SK-N-SH treated with all-trans-retinoic acid at 6 μM for 48 hours (cell line): ENCODE data around the gene CCNY.

Experiments
- ATAC-seq: fragments of 200-7000 bp; cut with Tn5 transposase; 3 replicates; pipeline ENCODE4 v1.9.1; 2020; ENCODE audit warnings: mild to moderate bottlenecking, moderate library complexity
- ARNTL ChIP-seq: fragments of 450-650 bp; formaldehyde crosslinking; IDR thresholded peaks from 2 replicates; pipeline ENCODE4 v1.5.0; 2020; ENCODE audit warnings: low read depth, mild to moderate bottlenecking, moderate library complexity, borderline replicate concordance
- BACH2 ChIP-seq: fragments of 250-450 bp; sonication (Bioruptor Pico); IDR thresholded peaks from 2 replicates; pipeline ENCODE4 v1.9.0; 2021; ENCODE audit warnings: mild to moderate bottlenecking, borderline replicate concordance
- CSDC2 ChIP-seq: fragments of 250-450 bp; sonication (Bioruptor Pico); IDR thresholded peaks from 2 replicates; pipeline ENCODE4 v1.5.0; 2020; ENCODE audit warnings: mild to moderate bottlenecking, moderate library complexity
- CSRNP3 ChIP-seq: fragments of 250-450 bp; sonication (Bioruptor Pico); IDR thresholded peaks from 2 replicates; pipeline ENCODE4 v1.5.1; 2021; ENCODE audit warnings: mild to moderate bottlenecking, moderate library complexity
- ESRRG ChIP-seq: fragments of 250-450 bp; sonication (Bioruptor Pico); IDR thresholded peaks from 2 replicates; pipeline ENCODE4 v1.6.1; 2021; ENCODE audit warnings: mild to moderate bottlenecking
- GLIS3 ChIP-seq: fragments of 250-450 bp; sonication (Bioruptor Pico); IDR thresholded peaks from 2 replicates; pipeline ENCODE4 v1.5.0; 2020; ENCODE audit warnings: mild to moderate bottlenecking, moderate library complexity
- ISL1 ChIP-seq: fragments of 250-450 bp; sonication (Bioruptor Pico); IDR thresholded peaks from 2 replicates; pipeline ENCODE4 v2.1.2; 2022; ENCODE audit warnings: mild to moderate bottlenecking, moderate library complexity
- PATZ1 ChIP-seq: fragments of 250-450 bp; sonication (Bioruptor Pico); IDR thresholded peaks from 2 replicates; pipeline ENCODE4 v1.8.0; 2020; ENCODE audit warnings: mild to moderate bottlenecking, moderate library complexity, borderline replicate concordance
- PPARA ChIP-seq: fragments of 250-450 bp; sonication (Bioruptor Pico); IDR thresholded peaks from 2 replicates; pipeline ENCODE4 v1.5.0; 2020; ENCODE audit warnings: mild to moderate bottlenecking, borderline replicate concordance
- RARB ChIP-seq: fragments of 250-450 bp; sonication (Bioruptor Pico); IDR thresholded peaks from 2 replicates; pipeline ENCODE4 v1.8.0; 2021; ENCODE audit warnings: mild to moderate bottlenecking, moderate library complexity
- SNAI2 ChIP-seq: fragments of 250-450 bp; sonication (Bioruptor Pico); IDR thresholded peaks from 2 replicates; pipeline ENCODE4 v1.5.0; 2020; ENCODE audit warnings: mild to moderate bottlenecking, moderate library complexity
- TCF4 ChIP-seq: fragments of 250-450 bp; sonication (Bioruptor Pico); IDR thresholded peaks from 2 replicates; pipeline ENCODE4 v1.8.0; 2021; ENCODE audit warnings: mild to moderate bottlenecking, moderate library complexity, borderline replicate concordance
- TOX ChIP-seq: fragments of 250-450 bp; sonication (Bioruptor Pico); IDR thresholded peaks from 2 replicates; pipeline ENCODE4 v1.8.0; 2021; ENCODE audit warnings: mild to moderate bottlenecking, moderate library complexity, borderline replicate concordance
- TSHZ2 ChIP-seq: fragments of 250-450 bp; sonication (Bioruptor Pico); IDR thresholded peaks from 2 replicates; pipeline ENCODE4 v1.5.0; 2020; ENCODE audit warnings: mild to moderate bottlenecking, moderate library complexity
- ZC3H10 ChIP-seq: fragments of 250-450 bp; sonication (Bioruptor Pico); IDR thresholded peaks from 2 replicates; pipeline ENCODE4 v1.5.1; 2021; ENCODE audit warnings: mild to moderate bottlenecking, moderate library complexity
- ZFP3 ChIP-seq: fragments of 250-450 bp; sonication (Bioruptor Pico); IDR thresholded peaks from 2 replicates; pipeline ENCODE4 v1.5.0; 2020; ENCODE audit warnings: mild to moderate bottlenecking, moderate library complexity
- ZFP30 ChIP-seq: fragments of 450-650 bp; formaldehyde crosslinking; IDR thresholded peaks from 2 replicates; pipeline ENCODE4 v1.5.0; 2022; ENCODE audit warnings: mild to moderate bottlenecking, moderate library complexity
- ZNF565 ChIP-seq: fragments of 450-650 bp; formaldehyde crosslinking; conservative IDR thresholded peaks from 2 replicates; pipeline ENCODE4 v1.5.0; 2020; ENCODE audit warnings: low read depth, mild to moderate bottlenecking, moderate library complexity
- ZNF8 ChIP-seq: fragments of 450-650 bp; formaldehyde crosslinking; IDR thresholded peaks from 2 replicates; pipeline ENCODE4 v1.5.0; 2020; ENCODE audit warnings: mild to moderate bottlenecking, moderate library complexity
- TF ChIP-seq, protein P1 (sequence below): fragments of 250-450 bp; sonication (Bioruptor Pico); IDR thresholded peaks from 2 replicates; pipeline ENCODE4 v1.8.0; 2021; ENCODE audit warnings: low read depth, mild to moderate bottlenecking, moderate library complexity, borderline replicate concordance
- TF ChIP-seq, protein P2 (sequence below): fragments of 250-450 bp; sonication (Bioruptor Pico); IDR thresholded peaks from 2 replicates; pipeline ENCODE4 v1.5.1; 2020; ENCODE audit warnings: low read depth, mild to moderate bottlenecking, moderate library complexity

CCNY gene

DNA sequence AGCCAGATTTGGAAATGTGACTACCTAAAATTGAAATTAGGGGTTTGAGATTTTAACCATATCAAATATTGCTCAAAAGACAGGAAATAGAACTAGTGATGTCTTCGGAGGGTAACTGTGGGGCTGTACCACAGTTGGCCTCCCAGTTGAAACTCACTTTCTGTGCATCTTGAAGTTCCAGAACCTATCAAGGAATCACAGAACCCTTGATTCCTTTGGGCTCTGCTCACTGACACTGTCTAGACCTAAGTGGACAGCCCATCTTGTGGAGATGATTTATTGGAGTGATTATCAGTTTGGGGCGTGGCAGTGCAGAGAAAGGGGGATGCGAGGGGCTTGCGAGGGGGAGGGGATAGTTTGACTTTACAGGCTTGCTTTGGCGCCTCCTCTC is 134.6 kb downstream of the CCNY start:
- TF ChIP-seq ISL1 (CRISPR knock-in tag) (no peak), ZFP3 (CRISPR knock-in tag) (no peak), RARB (no peak), PATZ1 (CRISPR knock-in tag) (no peak), ZNF8 (CRISPR knock-in tag) (no peak), CSDC2 (no peak), BACH2 (CRISPR knock-in tag) (no peak), GLIS3 (CRISPR knock-in tag) (no peak), PPARA (CRISPR knock-in tag) (no peak), TOX (CRISPR knock-in tag) (no peak), ZNF565 (CRISPR knock-in tag) (no peak), CSRNP3 (CRISPR knock-in tag) (no peak), SNAI2 (CRISPR knock-in tag) (no peak)
- TF ChIP-seq, protein P1, sequence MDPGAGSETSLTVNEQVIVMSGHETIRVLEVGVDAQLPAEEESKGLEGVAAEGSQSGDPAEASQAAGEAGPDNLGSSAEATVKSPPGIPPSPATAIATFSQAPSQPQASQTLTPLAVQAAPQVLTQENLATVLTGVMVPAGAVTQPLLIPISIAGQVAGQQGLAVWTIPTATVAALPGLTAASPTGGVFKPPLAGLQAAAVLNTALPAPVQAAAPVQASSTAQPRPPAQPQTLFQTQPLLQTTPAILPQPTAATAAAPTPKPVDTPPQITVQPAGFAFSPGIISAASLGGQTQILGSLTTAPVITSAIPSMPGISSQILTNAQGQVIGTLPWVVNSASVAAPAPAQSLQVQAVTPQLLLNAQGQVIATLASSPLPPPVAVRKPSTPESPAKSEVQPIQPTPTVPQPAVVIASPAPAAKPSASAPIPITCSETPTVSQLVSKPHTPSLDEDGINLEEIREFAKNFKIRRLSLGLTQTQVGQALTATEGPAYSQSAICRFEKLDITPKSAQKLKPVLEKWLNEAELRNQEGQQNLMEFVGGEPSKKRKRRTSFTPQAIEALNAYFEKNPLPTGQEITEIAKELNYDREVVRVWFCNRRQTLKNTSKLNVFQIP (CRISPR knock-in tag) = no peak
- no peak for ATAC-seq

GRCh38 chr10:35471435-35471834 is 135.1 kb downstream of the CCNY start:
- ATAC-seq = no peak
- no peak for TF ChIP-seq ZNF565 (CRISPR knock-in tag)
- TF ChIP-seq ARNTL (CRISPR knock-in tag) = no peak
- TF ChIP-seq PATZ1 (CRISPR knock-in tag) = no peak
- TF ChIP-seq TCF4 (CRISPR knock-in tag) = no peak
- TF ChIP-seq ZNF8 (CRISPR knock-in tag) = no peak
- TF ChIP-seq ESRRG (CRISPR knock-in tag) = no peak
- TF ChIP-seq ZFP3 (CRISPR knock-in tag) = no peak
- no peak for TF ChIP-seq ISL1 (CRISPR knock-in tag)
- no peak for TF ChIP-seq SNAI2 (CRISPR knock-in tag)
- TF ChIP-seq RARB = no peak
- no peak for TF ChIP-seq ZC3H10 (CRISPR knock-in tag)
- no peak for TF ChIP-seq GLIS3 (CRISPR knock-in tag)
- TF ChIP-seq, protein P2, sequence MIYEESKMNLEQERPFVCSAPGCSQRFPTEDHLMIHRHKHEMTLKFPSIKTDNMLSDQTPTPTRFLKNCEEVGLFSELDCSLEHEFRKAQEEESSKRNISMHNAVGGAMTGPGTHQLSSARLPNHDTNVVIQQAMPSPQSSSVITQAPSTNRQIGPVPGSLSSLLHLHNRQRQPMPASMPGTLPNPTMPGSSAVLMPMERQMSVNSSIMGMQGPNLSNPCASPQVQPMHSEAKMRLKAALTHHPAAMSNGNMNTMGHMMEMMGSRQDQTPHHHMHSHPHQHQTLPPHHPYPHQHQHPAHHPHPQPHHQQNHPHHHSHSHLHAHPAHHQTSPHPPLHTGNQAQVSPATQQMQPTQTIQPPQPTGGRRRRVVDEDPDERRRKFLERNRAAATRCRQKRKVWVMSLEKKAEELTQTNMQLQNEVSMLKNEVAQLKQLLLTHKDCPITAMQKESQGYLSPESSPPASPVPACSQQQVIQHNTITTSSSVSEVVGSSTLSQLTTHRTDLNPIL (CRISPR knock-in tag) = no peak
- no peak for TF ChIP-seq BACH2 (CRISPR knock-in tag)
- TF ChIP-seq ZFP30 (CRISPR knock-in tag) = no peak

- ATAC-seq = peak; percentile 40; the same call in 2 of the 3 replicates
- TF ChIP-seq TCF4 (CRISPR knock-in tag) (no peak), TOX (CRISPR knock-in tag) (no peak), PPARA (CRISPR knock-in tag) (no peak), PATZ1 (CRISPR knock-in tag) (no peak), ZNF8 (CRISPR knock-in tag) (no peak), ZNF565 (CRISPR knock-in tag) (no peak), TSHZ2 (CRISPR knock-in tag) (no peak), RARB (no peak), GLIS3 (CRISPR knock-in tag) (no peak), BACH2 (CRISPR knock-in tag) (no peak), ARNTL (CRISPR knock-in tag) (no peak)
- TF ChIP-seq, protein P1 (CRISPR knock-in tag) = no peak
These were observed 143.8 kb downstream of the CCNY start for GRCh38 chr10:35480142-35480541.
